ENCODE results near the gene RSRC2. TPM values are rescaled to one million over a fixed set of nuclear protein-coding genes. Genes with fewer than 3 reads are reported as not detected.
"Not testable (repeated sequence)": the region's sequence is repeated elsewhere in the genome, so short reads cannot be mapped to it uniquely, and the experiment has no call there.

RSRC2 gene, protein sequence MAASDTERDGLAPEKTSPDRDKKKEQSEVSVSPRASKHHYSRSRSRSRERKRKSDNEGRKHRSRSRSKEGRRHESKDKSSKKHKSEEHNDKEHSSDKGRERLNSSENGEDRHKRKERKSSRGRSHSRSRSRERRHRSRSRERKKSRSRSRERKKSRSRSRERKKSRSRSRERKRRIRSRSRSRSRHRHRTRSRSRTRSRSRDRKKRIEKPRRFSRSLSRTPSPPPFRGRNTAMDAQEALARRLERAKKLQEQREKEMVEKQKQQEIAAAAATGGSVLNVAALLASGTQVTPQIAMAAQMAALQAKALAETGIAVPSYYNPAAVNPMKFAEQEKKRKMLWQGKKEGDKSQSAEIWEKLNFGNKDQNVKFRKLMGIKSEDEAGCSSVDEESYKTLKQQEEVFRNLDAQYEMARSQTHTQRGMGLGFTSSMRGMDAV
- 10 to 100 TPM; 17.6 to 27.7 (median 23.4) TPM for total RNA-seq
- long read RNA-seq, partial matches to known transcripts = 12 of 15 reads
- long read RNA-seq, other reads (novel, unspliced or antisense) = 3 of 15 reads

DNA sequence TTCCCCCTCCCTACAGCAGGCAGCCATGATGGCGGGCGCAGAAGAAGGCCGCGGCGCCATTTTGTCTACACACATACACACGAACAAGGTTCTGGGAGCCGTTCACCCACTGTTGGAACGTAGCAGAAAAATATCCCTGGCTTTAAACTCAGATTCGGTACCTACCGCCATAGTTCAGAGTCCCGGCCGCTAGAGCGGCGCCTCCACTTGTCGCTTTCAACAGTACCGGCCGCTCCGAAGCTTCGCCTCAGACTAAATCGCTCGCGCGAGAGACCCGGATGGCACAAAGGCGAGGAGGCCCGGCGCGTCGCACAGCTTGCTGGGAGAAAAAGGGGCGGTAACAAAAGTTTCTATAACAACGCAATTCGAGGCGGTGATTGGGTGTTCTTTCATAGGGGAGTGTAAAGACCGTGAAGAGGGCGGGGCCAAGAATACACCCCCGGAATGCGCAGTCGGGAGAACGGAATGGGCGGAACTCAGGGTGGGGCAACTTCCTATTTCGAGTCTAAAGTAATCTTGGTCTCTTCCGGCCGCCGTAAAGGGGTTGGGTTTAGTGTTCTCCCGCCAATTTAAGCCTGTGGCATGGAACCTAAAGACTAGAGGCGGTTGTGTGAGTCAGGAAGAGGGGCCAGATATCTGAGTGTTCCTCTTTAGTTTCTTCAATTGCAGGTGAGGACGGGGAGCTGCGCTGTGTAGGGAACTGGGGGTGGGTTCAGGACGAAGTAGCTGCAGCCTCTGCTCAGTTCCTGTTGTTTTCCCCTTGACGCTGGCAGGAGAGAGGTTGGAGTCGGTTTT is at the start of gene RSRC2, which contains the start of gene KNTC1:
RSRC2 (minus strand) TSS at position 254 of the 795 bp plus-strand sequence; CDS start at position 171, 83 bp downstream.
KNTC1 (plus strand) TSS at position 567 of the 795 bp plus-strand sequence. CDS start 2,815 bp downstream, outside the sequence.
- intact Hi-C loops (cut with DNase I) = no loop called here
- DNase-seq (peak; percentile 95 to 99 (median 98)), ATAC-seq (peak; percentile 95 to 98 (median 96))
- TF ChIP-seq POLR2A (IDR thresholded peaks at IDR 0.05) = peak; percentile 95
- TF ChIP-seq, protein P1, sequence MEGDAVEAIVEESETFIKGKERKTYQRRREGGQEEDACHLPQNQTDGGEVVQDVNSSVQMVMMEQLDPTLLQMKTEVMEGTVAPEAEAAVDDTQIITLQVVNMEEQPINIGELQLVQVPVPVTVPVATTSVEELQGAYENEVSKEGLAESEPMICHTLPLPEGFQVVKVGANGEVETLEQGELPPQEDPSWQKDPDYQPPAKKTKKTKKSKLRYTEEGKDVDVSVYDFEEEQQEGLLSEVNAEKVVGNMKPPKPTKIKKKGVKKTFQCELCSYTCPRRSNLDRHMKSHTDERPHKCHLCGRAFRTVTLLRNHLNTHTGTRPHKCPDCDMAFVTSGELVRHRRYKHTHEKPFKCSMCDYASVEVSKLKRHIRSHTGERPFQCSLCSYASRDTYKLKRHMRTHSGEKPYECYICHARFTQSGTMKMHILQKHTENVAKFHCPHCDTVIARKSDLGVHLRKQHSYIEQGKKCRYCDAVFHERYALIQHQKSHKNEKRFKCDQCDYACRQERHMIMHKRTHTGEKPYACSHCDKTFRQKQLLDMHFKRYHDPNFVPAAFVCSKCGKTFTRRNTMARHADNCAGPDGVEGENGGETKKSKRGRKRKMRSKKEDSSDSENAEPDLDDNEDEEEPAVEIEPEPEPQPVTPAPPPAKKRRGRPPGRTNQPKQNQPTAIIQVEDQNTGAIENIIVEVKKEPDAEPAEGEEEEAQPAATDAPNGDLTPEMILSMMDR (IDR thresholded peaks at IDR 0.05) = no peak
- Histone ChIP-seq H3K27ac (peak within 1 kb of the TSS; percentile 98 to 99 (median 98)), H3K9me3 (no peaks in the 10 kb centered on the region), H3K4me1 (peaks cover 0 to 35% (median 16%) of the 10 kb centered on the region in 4 donors), H3K27me3 (no peaks in the 10 kb centered on the region), H3K36me3 (peaks cover 0 to 3% (median 2%) of the 10 kb centered on the region in 4 donors), H3K4me3 (peak within 1 kb of the TSS; percentile 70 to 88 (median 75))
- under 1% methylated on average over 33 of the region's 51 CpGs for WGBS (ENCODE audit: insufficient coverage, low coverage, low lambda C conversion rate, missing lambda C conversion rate)

DNA sequence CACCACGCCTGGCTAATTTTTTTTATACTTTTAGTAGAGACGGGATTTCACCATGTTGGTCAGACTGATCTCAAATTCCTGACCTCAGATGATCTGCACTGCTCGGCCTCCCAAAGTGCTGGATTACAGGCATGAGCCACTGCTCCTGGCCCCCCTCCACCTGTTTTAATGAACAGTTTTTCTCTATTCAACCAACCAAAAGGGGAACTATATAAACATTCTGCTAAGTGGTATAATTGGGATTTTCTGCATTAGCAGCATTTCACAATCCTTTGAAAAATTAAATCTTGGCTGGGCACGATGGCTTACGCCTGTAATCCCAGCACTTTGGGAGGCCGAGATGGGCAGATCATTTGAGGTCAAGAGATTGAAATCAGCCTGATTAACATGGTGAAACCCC is 45.1 kb upstream of the RSRC2 start:
- 94% methylated on average over 5 of the region's 6 CpGs for WGBS (ENCODE audit: insufficient coverage, low coverage, low lambda C conversion rate, missing lambda C conversion rate)

DNA sequence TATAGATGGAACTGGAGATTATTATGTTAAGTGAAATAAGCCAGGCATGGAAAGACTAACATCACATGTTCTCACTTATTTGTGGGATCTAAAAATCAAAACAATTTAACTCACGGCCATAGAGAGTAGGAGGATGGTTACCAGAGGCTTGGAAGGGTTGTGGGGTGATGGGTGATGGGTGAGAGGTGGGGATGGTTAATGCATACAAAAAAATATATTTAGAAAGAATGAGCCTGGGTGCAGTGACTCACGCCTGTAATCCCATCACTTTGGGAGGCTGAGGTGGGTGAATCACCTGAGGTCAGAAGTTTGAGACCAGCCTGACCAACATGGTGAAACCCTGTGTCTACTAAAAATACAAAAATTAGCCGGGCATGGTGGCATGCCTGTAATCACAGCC is 43.3 kb upstream of the RSRC2 start:
- ATAC-seq; H3K4me1 ChIP-seq; DNase-seq; H3K27me3 ChIP-seq; intact Hi-C loops (cut with DNase I); H3K4me3 ChIP-seq; H3K27ac ChIP-seq; H3K36me3 ChIP-seq; H3K9me3 ChIP-seq: not testable (repeated sequence)
- WGBS (ENCODE audit: insufficient coverage, low coverage, low lambda C conversion rate, missing lambda C conversion rate) = 82% methylated on average over 3 of the region's 3 CpGs

More for the DNA sequence above, 45.1 kb upstream of the RSRC2 start:
- TF ChIP-seq, protein P1 (IDR thresholded peaks at IDR 0.05) = no peak
- no peak for TF ChIP-seq POLR2A (IDR thresholded peaks at IDR 0.05)
- no peak for DNase-seq
- Histone ChIP-seq H3K4me3 (no peak overlapping the region), H3K27ac (no peak overlapping the region), H3K36me3 (peaks cover 0 to 3% (median 0%) of the 10 kb centered on the region in 4 donors), H3K9me3 (no peaks in the 10 kb centered on the region), H3K27me3 (no peaks in the 10 kb centered on the region), H3K4me1 (no peaks in the 10 kb centered on the region)
- intact Hi-C loops (cut with DNase I) = no loop called here
- no peak for ATAC-seq

DNA sequence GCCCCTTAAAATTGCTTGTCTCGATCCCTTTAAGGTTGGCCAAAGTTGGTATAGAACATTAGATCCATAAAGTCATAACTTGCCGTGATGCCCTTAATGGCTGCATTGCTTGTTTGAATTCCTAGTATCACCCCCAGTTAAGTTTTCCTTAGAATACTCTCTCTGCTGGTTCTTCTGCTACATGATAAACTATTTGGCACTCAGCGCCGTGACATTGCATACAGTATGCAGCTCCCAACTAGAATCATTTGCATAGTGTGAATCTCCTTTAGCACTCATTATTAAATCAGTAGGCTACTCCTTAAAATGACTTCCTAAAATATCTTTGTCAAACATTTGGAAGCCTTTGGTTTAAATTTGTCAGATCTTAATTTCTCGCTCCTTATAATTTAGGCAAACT is 42.6 kb upstream of the RSRC2 start:
- no peak overlapping the region for H3K27ac ChIP-seq
- no peak for TF ChIP-seq POLR2A (IDR thresholded peaks at IDR 0.05)
- TF ChIP-seq, protein P1 (IDR thresholded peaks at IDR 0.05) = no peak
- ATAC-seq (no peak), DNase-seq (no peak)
- H3K4me3 ChIP-seq = no peak overlapping the region
- intact Hi-C loops (cut with DNase I) = no loop called here
- 96% methylated on average over 5 of the region's 5 CpGs for WGBS (ENCODE audit: insufficient coverage, low coverage, low lambda C conversion rate, missing lambda C conversion rate)
- no peaks in the 10 kb centered on the region for H3K27me3 ChIP-seq
- peaks cover 0 to 3% (median 0%) of the 10 kb centered on the region in 4 donors for H3K36me3 ChIP-seq
- H3K9me3 ChIP-seq = no peaks in the 10 kb centered on the region
- H3K4me1 ChIP-seq = no peaks in the 10 kb centered on the region

DNA sequence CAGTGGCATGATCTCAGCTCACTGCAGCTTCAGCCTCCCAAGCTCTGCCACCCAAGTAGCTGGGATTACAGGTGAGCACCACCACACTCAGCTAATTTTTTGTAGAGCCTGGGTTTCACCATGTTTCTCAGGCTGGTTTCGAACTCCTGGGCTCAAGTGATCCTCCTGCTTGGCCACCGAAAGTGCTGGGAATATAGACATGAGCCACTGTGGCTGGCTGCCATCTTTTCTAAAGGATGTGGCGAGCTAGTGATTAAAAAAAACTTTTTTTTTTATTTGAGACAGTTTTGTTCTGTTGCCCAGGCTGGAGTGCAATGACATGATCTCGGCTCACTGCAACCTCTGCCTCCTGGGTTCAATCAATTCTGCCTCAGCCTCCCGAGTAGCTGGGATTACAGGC is 40.1 kb upstream of the RSRC2 start:
- H3K4me1 ChIP-seq; H3K36me3 ChIP-seq; DNase-seq; H3K9me3 ChIP-seq; intact Hi-C loops (cut with DNase I); ATAC-seq; H3K4me3 ChIP-seq; H3K27ac ChIP-seq; H3K27me3 ChIP-seq: not testable (repeated sequence)
- WGBS (ENCODE audit: insufficient coverage, low coverage, low lambda C conversion rate, missing lambda C conversion rate) = 88% methylated on average over 2 of the region's 5 CpGs
